Measurements from ENCODE around the gene FAAP20.

FAAP20 gene

GRCh38 chr1:2194898-2195673 is 514 bp upstream of the FAAP20 start:
- peak; percentile 65 for DNase-seq (ENCODE audit: low read depth)

GRCh38 chr1:2193514-2194281 is 874 bp downstream of the FAAP20 start:
- no peak for DNase-seq (ENCODE audit: low read depth)

DNA sequence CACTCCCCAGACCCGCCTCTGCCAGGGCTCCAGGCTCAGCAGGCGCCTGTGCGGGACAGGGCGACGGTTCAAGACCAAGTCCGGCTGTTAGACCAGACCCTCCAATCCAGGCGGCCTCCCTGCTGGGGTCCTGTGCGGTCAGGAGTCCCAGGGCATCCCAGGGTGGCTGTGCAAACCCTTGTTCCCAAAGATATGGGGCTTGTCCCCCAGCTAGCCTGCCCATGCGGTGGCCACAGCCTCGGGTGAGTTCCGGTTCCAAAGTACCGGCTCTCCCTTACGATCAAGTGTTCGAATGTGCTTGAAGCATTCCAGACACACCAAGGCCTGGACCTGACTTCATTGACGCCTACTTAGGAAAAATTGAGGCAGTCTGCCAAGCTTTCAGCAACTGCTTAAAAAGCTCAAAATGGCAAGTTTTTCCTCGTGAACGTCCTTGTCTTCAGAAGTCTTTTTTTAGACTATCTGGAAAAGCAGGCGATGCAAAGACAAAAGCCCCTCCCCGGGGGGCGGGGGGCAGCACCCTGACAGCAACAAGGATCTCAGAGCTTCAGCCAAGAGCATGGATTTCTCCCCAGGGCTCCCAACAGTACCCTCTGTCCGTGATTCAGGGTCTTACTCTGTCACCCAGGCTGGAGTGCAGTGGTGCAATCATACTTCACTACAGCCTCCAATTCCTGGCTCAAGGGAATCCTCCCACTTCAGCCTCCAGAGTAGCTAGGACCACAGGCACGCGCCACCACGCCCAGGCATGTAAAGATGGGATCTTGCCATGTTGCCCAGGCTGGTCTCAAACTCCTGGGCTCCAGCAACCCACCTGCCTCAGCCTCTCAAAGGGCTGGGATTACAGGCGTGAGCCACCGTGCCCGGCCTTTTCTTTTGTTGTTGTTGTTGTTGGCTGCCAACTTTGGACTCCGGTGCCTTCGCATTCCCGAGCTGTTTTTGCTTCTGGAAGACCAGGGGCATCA is 2.3 kb downstream of the FAAP20 start:
- DNase-seq (ENCODE audit: low read depth), result no peak

GRCh38 chr1:2190491-2190976 is 4.0 kb downstream of the FAAP20 start:
- no peak for DNase-seq (ENCODE audit: low read depth)

- peak; percentile 80 for DNase-seq (ENCODE audit: low read depth)
Observed at GRCh38 chr1:2189459-2190425, 4.8 kb downstream of the FAAP20 start.

DNA sequence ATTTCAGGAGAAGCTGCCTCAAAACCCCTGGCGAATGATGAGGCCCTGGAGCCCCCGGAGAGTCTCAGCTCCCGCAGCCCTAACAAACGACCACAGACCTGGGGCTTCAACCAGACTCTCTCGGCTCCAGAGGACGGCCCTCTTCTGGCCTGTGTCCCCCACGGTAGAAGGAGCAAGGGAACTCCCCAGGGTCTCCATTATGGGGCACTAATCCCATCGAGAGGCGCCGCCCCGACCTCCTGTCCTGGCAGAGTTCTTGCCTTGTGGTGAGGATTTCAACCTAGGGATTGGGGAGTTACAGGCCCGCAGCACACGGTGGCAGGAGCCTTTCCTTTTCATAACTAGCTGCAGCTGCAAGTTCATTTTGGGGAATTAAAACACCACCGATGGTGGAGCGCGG is 6.2 kb downstream of the FAAP20 start:
- no peak for DNase-seq (ENCODE audit: low read depth)

GRCh38 chr1:2187619-2188018 is 7.0 kb downstream of the FAAP20 start:
- no peak for DNase-seq (ENCODE audit: low read depth)

DNA sequence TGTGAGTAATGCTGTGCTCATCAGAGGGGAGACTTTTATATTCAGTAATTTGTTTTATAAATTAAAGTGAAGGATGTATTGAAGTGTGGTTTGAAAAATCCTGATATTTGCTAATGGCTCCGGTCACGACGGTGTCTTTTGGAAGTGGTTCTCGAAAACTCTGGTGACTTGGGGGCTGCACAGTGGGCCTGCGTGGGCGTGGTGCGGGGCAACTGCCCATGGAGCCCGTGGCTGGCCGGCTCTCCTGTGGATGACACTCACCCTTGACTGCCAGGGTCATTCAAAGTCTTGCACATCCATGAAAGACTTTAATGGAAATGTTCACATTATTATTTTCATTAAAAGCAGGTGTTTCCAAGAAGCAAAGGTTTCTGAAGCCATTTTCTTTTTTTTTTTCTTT is 7.7 kb downstream of the FAAP20 start:
- DNase-seq (ENCODE audit: low read depth), result no peak

DNA sequence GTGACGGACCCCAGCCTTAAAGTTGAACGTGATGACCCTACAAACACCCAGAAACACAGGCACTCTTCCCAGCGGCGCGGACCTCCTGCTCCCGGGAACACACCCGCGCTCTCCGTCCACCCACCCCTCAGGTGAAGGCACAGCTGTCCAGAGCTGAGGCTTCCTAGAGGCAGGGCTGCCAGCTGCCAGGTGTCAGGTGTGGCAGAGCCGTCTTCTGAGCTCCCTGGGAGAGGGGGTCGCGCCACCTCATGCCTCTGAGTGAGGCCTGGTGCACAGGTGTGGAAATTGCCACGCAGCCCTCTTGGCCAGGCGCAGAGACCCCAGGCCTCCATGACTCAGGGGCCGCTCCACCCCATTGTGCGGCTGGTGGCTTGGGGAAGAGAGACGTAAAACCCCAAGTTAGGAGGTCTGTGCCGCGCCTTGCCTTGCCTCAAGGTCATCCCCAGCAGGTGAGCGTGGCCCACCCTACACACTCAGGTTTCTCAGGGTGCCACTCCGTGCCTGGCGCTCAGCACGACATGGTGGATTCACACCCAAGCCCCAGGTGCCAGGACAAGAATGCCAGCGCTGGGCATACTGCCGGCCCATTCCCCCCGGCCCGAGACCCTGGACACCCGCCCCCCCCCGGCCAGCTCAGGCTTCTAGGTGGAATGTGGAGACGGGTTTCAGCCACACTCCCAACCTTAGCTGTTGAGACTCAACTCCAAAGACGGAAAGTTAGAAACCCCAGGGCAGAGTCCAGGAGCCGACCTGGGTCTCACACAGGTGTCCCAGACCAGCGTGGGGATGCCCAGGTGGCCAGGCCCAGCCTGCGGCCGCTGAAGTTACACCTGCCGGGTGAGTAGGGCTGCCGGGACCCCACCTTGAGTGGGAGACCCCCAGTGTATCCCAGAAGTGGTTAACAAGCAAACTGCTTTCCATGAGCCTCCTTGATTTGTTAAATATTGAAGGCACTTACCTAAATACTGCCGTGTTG is 8.4 kb downstream of the FAAP20 start:
- DNase-seq (ENCODE audit: low read depth), result no peak

DNA sequence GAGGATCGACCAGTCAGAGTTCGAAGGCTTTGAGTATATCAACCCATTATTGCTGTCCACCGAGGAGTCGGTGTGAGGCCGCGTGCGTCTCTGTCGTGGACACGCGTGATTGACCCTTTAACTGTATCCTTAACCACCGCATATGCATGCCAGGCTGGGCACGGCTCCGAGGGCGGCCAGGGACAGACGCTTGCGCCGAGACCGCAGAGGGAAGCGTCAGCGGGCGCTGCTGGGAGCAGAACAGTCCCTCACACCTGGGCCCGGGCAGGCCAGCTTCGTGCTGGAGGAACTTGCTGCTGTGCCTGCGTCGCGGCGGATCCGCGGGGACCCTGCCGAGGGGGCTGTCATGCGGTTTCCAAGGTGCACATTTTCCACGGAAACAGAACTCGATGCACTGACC is 9.6 kb downstream of the FAAP20 start:
- no peak for DNase-seq (ENCODE audit: low read depth)

DNA sequence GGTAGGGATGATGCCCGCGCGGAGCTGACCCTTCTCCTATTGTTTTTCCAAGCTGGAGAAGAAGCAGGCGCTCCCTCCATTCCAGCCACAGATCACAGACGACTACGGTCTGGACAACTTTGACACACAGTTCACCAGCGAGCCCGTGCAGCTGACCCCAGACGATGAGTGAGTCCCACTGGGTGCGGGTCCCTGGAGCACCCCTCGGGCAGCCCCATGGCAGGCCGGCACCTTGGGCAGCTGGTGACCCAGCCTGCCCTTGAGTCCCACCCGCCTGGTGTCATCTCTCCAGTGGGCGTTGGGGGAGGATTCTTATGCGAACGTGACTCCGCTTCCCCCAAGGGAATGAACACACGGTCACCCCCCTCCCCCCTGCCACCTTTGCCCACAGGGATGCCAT is 10.0 kb downstream of the FAAP20 start:
- DNase-seq (ENCODE audit: low read depth), result no peak

DNA sequence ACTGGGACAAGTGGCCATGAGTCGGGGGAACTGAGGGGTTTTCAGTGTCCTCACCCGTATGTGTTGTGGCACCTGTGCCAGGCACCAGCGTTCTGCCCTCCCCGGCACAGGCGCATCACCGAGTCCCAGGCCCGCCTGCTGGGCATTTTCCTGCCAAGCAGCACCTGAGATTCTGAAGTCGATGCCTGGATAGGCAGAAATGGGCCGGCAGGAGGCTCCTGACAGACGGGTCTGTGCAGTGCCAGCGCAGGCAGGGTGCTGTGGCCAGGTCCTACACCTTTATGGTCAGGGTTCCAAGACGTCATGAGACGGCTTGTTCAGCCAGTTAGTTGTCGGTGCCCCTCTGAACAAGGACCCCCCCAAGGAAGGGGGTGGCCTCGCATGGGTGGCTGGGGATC is 10.6 kb downstream of the FAAP20 start:
- DNase-seq (ENCODE audit: low read depth), result no peak

DNA sequence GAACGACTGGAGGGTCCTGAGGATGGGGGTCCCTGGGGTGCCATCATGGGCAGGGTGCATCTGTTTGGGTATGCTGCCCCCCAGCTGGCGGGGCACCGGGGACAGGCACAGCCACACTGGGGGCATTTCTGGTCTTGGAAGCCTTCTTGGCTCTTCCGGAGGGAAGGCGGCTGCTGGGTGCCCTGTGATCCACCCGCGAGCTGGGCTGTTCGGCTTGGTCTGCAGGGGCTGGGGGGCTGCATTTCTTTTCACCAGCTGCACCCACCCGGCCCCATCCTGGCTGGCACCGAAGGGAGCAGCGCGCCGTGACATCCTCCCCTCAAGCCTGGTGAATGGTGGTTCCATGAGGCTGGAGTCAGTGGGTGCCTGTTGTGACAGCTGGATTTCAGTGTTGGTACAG is 12.2 kb downstream of the FAAP20 start:
- DNase-seq (ENCODE audit: low read depth), result no peak

- DNase-seq (ENCODE audit: low read depth), result no peak
Observed at GRCh38 chr1:2181752-2182151, 12.8 kb downstream of the FAAP20 start.

GRCh38 chr1:2181271-2181670 is 13.3 kb downstream of the FAAP20 start:
- DNase-seq (ENCODE audit: low read depth), result no peak

GRCh38 chr1:2180297-2181245 is 14.0 kb downstream of the FAAP20 start:
- no peak for DNase-seq (ENCODE audit: low read depth)

DNA sequence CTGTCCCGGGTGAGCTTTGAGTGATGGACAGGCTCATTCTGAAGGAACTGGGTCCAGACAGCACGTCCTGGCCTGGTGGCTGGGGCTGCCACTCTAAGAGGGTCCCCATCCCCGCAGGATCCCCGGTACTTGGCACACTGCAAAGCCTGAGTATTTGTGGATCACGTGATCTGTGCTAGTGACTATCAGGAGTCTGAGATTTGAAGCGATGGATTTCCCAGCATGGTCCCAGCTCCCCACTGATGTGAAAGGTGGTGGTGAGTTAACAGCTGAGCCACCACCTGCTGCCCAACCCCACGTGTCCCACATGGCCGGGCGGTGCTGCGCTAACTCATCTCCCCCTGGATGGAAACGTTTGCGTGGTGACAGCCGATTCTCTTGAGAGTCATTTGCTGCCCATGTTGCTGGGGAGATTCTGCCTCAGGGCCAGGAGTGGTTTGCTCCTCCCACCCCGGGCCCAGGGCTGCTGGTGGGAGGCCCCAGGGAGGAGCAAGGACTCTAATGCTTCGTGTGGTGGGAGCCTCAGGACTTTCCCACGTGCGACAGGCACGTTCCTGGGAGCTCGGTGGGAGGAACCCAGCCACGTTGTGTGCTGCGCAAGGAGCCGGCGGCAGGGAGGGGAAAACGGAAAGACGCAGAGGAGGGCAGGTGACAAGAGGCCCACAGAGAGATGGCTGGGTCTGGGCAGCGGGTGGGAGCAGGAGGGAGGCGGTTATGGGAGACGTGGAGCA is 15.1 kb downstream of the FAAP20 start:
- no peak for DNase-seq (ENCODE audit: low read depth)

GRCh38 chr1:2178875-2179274 is 15.7 kb downstream of the FAAP20 start:
- no peak for DNase-seq (ENCODE audit: low read depth)

All from stimulated activated CD8-positive, alpha-beta memory T cell treated with anti-CD3 and anti-CD28 coated beads, Interleukin-7, amount 100 ng/mL, for 24 hours (primary cell).